RPMI8226 (cell line): Measurements from ENCODE around the gene PHF21B.
A peak's percentile ranks its signal among the peaks of the same experiment; 100 is the strongest.

Experiments used
- DNase-seq: peaks from one replicate; pipeline ENCODE4 v3.0.0-alpha.2; 2015

Gene PHF21B

DNA sequence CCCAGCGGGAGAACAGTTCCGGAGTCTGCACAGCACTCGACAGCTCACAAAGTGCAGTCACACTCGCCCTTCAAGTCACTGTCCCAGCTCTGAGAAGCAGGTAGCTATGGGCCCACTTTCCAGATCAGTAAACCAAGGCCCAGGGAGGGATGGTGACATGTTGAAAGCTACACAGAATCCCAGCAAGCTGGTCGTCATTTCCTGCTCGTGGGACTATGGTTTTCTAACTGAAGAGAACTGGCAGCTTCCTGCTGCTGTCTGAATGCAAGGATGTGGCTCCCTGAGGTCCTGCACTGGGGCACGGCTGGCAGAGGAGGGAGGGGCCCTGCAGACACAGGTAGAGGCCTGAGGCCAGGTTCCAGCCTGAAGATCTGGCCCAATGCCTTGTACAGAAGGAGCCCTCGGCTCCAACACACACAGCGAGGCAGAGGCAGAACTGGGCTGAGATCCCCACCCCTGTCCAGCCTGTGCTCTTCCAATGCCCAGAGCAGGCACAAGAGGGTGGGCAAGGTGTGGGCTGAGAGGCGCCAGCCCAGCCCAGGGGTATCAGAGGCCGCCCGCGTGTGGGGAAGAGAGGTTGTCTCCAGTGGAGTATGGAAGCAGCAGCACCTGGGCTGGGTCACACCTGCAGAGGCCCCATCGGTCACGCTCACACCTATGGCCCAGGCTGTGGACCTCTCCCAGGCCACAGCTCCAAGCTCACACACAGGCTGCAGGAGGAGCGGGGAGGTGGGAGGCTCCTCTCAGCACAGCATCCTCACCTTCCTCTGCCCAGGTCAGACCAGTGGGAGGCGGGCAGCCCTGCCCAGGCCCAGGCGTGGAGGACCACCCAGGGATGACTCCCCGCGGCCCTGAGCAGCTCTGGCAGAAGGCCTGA lies 119.2 kb downstream of the PHF21B start:
- DNase-seq = no peak

- no peak for DNase-seq
Observed at GRCh38 chr22:44889255-44889878, 120.4 kb downstream of the PHF21B start.

- no peak for DNase-seq
Observed at GRCh38 chr22:44888491-44889254, 121.1 kb downstream of the PHF21B start.

- no peak for DNase-seq
Observed at GRCh38 chr22:44887941-44888366, 121.9 kb downstream of the PHF21B start.

GRCh38 chr22:44885806-44886360 lies 123.9 kb downstream of the PHF21B start:
- no peak for DNase-seq

- DNase-seq = peak; percentile 87
Observed at GRCh38 chr22:44884968-44885805, 124.6 kb downstream of the PHF21B start.

DNA sequence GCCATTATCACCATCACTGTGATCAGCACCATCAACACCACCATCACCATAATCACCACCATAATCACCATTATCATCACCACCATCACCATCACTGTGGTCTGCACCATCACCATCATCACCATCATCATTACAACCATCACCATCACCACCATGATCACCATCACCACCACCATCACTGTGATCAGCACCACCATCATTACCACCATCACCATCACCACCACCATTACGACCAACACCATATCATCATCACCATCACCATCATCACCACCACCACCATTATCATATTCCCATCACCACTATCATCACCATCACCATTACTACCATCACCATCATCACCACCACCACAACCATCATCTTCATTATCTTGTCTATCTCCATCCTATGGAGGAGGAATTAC lies 125.2 kb downstream of the PHF21B start:
- DNase-seq = no peak

- no peak for DNase-seq
Observed at GRCh38 chr22:44883011-44883421, 126.8 kb downstream of the PHF21B start.

GRCh38 chr22:44882226-44882905 lies 127.4 kb downstream of the PHF21B start:
- no peak for DNase-seq

GRCh38 chr22:44881624-44882023 lies 128.2 kb downstream of the PHF21B start:
- DNase-seq = no peak

- no peak for DNase-seq
Observed at GRCh38 chr22:44880610-44881290, 129.1 kb downstream of the PHF21B start.

GRCh38 chr22:44879301-44879680 lies 130.5 kb downstream of the PHF21B start:
- DNase-seq = no peak

- DNase-seq = no peak
Observed at GRCh38 chr22:44878483-44879300, 131.1 kb downstream of the PHF21B start.

DNA sequence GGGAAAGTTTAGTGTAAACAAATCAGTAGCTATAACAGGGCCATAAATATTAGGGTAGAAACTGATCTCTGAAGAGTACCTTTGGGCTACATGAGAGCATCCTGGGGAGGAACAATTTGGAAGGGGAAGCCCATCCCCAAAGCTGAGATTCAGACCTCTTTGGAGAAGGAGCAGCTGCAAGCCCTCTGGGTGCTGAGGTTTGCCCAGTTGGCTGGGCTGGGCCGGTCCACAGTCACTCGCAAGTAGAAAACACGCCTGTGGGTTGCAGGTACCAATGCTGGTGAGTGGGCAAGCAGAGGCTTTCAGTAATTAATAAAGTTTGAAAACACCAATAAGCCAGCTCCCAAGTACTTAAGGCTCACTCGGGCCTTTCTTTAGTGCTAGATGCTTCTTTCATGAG lies 132.9 kb downstream of the PHF21B start:
- no peak for DNase-seq

GRCh38 chr22:44871782-44872181 lies 138.0 kb downstream of the PHF21B start:
- no peak for DNase-seq

- peak; percentile 79 for DNase-seq
Observed at GRCh38 chr22:44870021-44870420, 139.8 kb downstream of the PHF21B start.

DNA sequence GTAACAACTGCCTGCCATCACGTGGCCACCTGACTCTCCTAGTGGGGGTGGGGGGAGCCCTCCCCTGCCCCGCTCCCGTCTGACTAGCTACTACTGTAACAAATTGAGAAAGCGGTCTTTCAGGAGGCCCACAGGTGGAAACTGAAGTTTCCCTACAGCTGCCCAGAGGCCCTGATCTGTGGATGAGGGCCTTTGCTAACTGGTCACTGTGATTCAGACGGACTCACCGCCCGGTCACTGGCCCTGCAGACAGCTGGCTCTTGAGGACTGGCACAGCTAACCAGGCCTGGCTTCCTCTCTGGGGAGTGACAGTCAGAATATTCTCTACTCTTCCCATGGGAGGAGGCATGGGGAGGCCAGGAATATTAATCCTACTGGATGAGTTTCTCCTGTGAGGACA lies 140.6 kb downstream of the PHF21B start:
- no peak for DNase-seq

GRCh38 chr22:44865193-44866057 lies 144.4 kb downstream of the PHF21B start:
- no peak for DNase-seq
